ENCODE data around the gene CLIP3.

- TF ChIP-seq CTCF (IDR thresholded peaks at IDR 0.05): no peak
- no peak for TF ChIP-seq POLR2A (IDR thresholded peaks at IDR 0.05)
Observed at GRCh38 chr19:36032251-36033104, at the start of gene CLIP3.
